ENCODE data around the gene ST3GAL3. TPM values are rescaled to one million over a fixed set of nuclear protein-coding genes. Genes with fewer than 3 reads are reported as not detected.

ST3GAL3 gene
- total and polyA plus RNA-seq, 4 donors: 20.2 to 32.0 (median 27.0) TPM

GRCh38 chr1:43871181-43871910 lies 164.0 kb downstream of the ST3GAL3 start:
- Histone ChIP-seq H3K36me3 (ENCODE audit: control insufficient read depth in 1 of 2, insufficient read depth in 2 of 2, low read length in 1 of 2) (no peaks in the 10 kb centered on the region), H3K27me3 (ENCODE audit: control insufficient read depth in 1 of 2, insufficient read depth in 2 of 2, low read length in 1 of 2) (no peaks in the 10 kb centered on the region), H3K4me1 (ENCODE audit: control insufficient read depth in 1 of 2, insufficient read depth in 2 of 2, low read length in 2 of 2) (no peaks in the 10 kb centered on the region), H3K9me3 (ENCODE audit: control insufficient read depth, low read length) (no peaks in the 10 kb centered on the region), H3K27ac (ENCODE audit: low read depth in 1 of 2, low read length in 2 of 2) (no peak overlapping the region), H3K4me3 (ENCODE audit: low read length in 2 of 2) (no peak overlapping the region)
- 81 to 83% methylated on average over 3 of the region's 3 CpGs for WGBS, 2 donors
- intact Hi-C loops (cut with DNase I): no loop called here
- no peak for ATAC-seq (ENCODE audit: low FRiP score)
- no peak for DNase-seq

DNA sequence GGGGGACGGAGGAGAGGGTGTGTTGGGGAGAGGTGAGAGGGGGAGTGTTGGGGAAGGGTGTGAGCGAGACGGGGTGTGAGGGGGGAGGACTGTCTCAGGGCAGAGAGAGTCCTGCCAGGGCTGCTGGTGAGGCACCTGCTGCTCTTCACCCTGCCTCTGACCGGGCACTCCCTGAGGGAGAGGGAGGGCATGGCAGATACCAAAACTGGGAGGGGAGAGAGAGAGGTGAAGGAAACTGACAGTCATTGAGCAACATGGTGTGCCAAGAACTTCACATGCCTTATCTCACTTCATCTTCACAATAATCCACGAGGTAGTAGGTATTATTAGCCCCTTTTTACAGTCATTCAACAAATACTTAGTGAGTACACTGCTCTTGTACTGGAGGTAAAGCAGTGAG lies 164.9 kb downstream of the ST3GAL3 start:
- intact Hi-C loops (cut with DNase I): no loop called here
- WGBS, 2 donors: 81 to 96% methylated on average over 4 to 5 of the region's 5 CpGs
- DNase-seq: no peak

DNA sequence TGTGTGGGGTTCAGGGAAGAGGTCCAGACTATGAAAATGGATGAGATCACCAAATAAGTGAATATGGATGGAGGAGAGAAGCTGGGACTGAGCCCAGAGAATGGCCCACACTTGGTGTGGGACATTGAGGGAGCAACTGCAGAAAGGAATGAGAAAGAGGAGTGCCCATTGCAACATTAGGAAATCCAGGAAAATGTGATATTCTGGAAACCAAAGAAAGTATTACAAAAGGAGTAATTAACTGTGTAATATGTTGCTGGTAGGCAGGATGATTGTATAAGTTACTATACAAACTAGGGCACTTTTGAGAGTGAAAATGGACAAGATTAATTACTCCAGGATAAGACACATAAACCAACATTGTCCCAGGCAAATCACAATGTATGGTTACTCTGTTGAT lies 166.5 kb downstream of the ST3GAL3 start:
- Histone ChIP-seq H3K4me3 (ENCODE audit: low read length in 2 of 2) (no peak overlapping the region), H3K36me3 (ENCODE audit: control insufficient read depth in 1 of 2, insufficient read depth in 2 of 2, low read length in 1 of 2) (no peaks in the 10 kb centered on the region), H3K4me1 (ENCODE audit: control insufficient read depth in 1 of 2, insufficient read depth in 2 of 2, low read length in 2 of 2) (no peaks in the 10 kb centered on the region), H3K27me3 (ENCODE audit: control insufficient read depth in 1 of 2, insufficient read depth in 2 of 2, low read length in 1 of 2) (no peaks in the 10 kb centered on the region), H3K27ac (ENCODE audit: low read depth in 1 of 2, low read length in 2 of 2) (no peak overlapping the region), H3K9me3 (ENCODE audit: control insufficient read depth, low read length) (no peaks in the 10 kb centered on the region)
- DNase-seq (no peak), ATAC-seq (ENCODE audit: low FRiP score) (no peak)
- intact Hi-C loops (cut with DNase I): no loop called here

More for the DNA sequence above, 164.9 kb downstream of the ST3GAL3 start:
- H3K27me3 ChIP-seq (ENCODE audit: control insufficient read depth in 1 of 2, insufficient read depth in 2 of 2, low read length in 1 of 2): no peaks in the 10 kb centered on the region
- no peaks in the 10 kb centered on the region for H3K4me1 ChIP-seq (ENCODE audit: control insufficient read depth in 1 of 2, insufficient read depth in 2 of 2, low read length in 2 of 2)
- H3K9me3 ChIP-seq (ENCODE audit: control insufficient read depth, low read length): no peaks in the 10 kb centered on the region
- no peak overlapping the region for H3K27ac ChIP-seq (ENCODE audit: low read depth in 1 of 2, low read length in 2 of 2)
- no peak for ATAC-seq (ENCODE audit: low FRiP score)
- H3K4me3 ChIP-seq (ENCODE audit: low read length in 2 of 2): no peak overlapping the region
- H3K36me3 ChIP-seq (ENCODE audit: control insufficient read depth in 1 of 2, insufficient read depth in 2 of 2, low read length in 1 of 2): no peaks in the 10 kb centered on the region

- no peaks in the 10 kb centered on the region for H3K4me1 ChIP-seq (ENCODE audit: control insufficient read depth in 1 of 2, insufficient read depth in 2 of 2, low read length in 2 of 2)
- DNase-seq: no peak
- intact Hi-C loops (cut with DNase I): no loop called here
- no peaks in the 10 kb centered on the region for H3K36me3 ChIP-seq (ENCODE audit: control insufficient read depth in 1 of 2, insufficient read depth in 2 of 2, low read length in 1 of 2)
- H3K9me3 ChIP-seq (ENCODE audit: control insufficient read depth, low read length): no peaks in the 10 kb centered on the region
- ATAC-seq (ENCODE audit: low FRiP score): no peak
- H3K27ac ChIP-seq (ENCODE audit: low read depth in 1 of 2, low read length in 2 of 2): no peak overlapping the region
- WGBS, 2 donors: 94 to 97% methylated on average over 3 of the region's 3 CpGs
- no peaks in the 10 kb centered on the region for H3K27me3 ChIP-seq (ENCODE audit: control insufficient read depth in 1 of 2, insufficient read depth in 2 of 2, low read length in 1 of 2)
- no peak overlapping the region for H3K4me3 ChIP-seq (ENCODE audit: low read length in 2 of 2)
These were observed 167.4 kb downstream of the ST3GAL3 start for GRCh38 chr1:43874716-43875115.

GRCh38 chr1:43875331-43875730 lies 168.0 kb downstream of the ST3GAL3 start:
- intact Hi-C loops (cut with DNase I): no loop called here
- DNase-seq: no peak
- Histone ChIP-seq H3K4me3 (ENCODE audit: low read length in 2 of 2) (no peak overlapping the region), H3K36me3 (ENCODE audit: control insufficient read depth in 1 of 2, insufficient read depth in 2 of 2, low read length in 1 of 2) (no peaks in the 10 kb centered on the region), H3K4me1 (ENCODE audit: control insufficient read depth in 1 of 2, insufficient read depth in 2 of 2, low read length in 2 of 2) (no peaks in the 10 kb centered on the region), H3K27me3 (ENCODE audit: control insufficient read depth in 1 of 2, insufficient read depth in 2 of 2, low read length in 1 of 2) (no peaks in the 10 kb centered on the region), H3K27ac (ENCODE audit: low read depth in 1 of 2, low read length in 2 of 2) (no peak overlapping the region), H3K9me3 (ENCODE audit: control insufficient read depth, low read length) (no peaks in the 10 kb centered on the region)
- no peak for ATAC-seq (ENCODE audit: low FRiP score)
- WGBS, 2 donors: 85 to 90% methylated on average over 3 of the region's 3 CpGs

DNA sequence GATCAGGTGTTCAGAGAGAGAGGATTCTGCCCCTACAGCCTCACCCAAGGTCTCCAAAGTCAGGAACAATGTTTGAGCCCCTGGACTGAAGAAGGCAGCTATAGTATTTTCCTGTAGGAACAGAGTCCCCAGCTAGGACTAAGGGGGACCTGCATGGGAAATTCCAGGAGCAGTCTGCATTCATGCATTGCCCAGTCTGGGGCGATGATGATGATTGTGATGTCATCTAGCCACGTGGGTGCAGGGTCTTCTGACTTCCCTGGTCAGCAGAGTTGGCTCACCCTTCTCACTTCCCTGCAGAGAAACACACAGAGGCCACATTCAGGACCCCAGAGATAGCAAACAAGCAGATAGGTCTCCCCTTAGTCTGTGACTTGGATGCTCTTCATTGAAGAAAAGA lies 169.8 kb downstream of the ST3GAL3 start:
- WGBS, 2 donors: 66 to 82% methylated on average over 2 of the region's 2 CpGs
- Histone ChIP-seq H3K27ac (ENCODE audit: low read depth in 1 of 2, low read length in 2 of 2) (no peak overlapping the region), H3K27me3 (ENCODE audit: control insufficient read depth in 1 of 2, insufficient read depth in 2 of 2, low read length in 1 of 2) (no peaks in the 10 kb centered on the region), H3K9me3 (ENCODE audit: control insufficient read depth, low read length) (no peaks in the 10 kb centered on the region), H3K36me3 (ENCODE audit: control insufficient read depth in 1 of 2, insufficient read depth in 2 of 2, low read length in 1 of 2) (no peaks in the 10 kb centered on the region), H3K4me3 (ENCODE audit: low read length in 2 of 2) (no peak overlapping the region), H3K4me1 (ENCODE audit: control insufficient read depth in 1 of 2, insufficient read depth in 2 of 2, low read length in 2 of 2) (no peaks in the 10 kb centered on the region)
- intact Hi-C loops (cut with DNase I): no loop called here
- no peak for DNase-seq
- ATAC-seq (ENCODE audit: low FRiP score): no peak

- no peaks in the 10 kb centered on the region for H3K4me1 ChIP-seq (ENCODE audit: control insufficient read depth in 1 of 2, insufficient read depth in 2 of 2, low read length in 2 of 2)
- DNase-seq: no peak
- H3K27me3 ChIP-seq (ENCODE audit: control insufficient read depth in 1 of 2, insufficient read depth in 2 of 2, low read length in 1 of 2): no peaks in the 10 kb centered on the region
- H3K27ac ChIP-seq (ENCODE audit: low read depth in 1 of 2, low read length in 2 of 2): no peak overlapping the region
- no peak overlapping the region for H3K4me3 ChIP-seq (ENCODE audit: low read length in 2 of 2)
- no peak for ATAC-seq (ENCODE audit: low FRiP score)
- no peaks in the 10 kb centered on the region for H3K9me3 ChIP-seq (ENCODE audit: control insufficient read depth, low read length)
- H3K36me3 ChIP-seq (ENCODE audit: control insufficient read depth in 1 of 2, insufficient read depth in 2 of 2, low read length in 1 of 2): no peaks in the 10 kb centered on the region
- WGBS, 2 donors: 88 to 91% methylated on average over 2 of the region's 2 CpGs
- intact Hi-C loops (cut with DNase I): no loop called here
These were observed 171.1 kb downstream of the ST3GAL3 start for GRCh38 chr1:43878440-43878839.

GRCh38 chr1:43878854-43879253 lies 171.5 kb downstream of the ST3GAL3 start:
- H3K4me3 ChIP-seq (ENCODE audit: low read length in 2 of 2): no peak overlapping the region
- ATAC-seq (ENCODE audit: low FRiP score): no peak

DNA sequence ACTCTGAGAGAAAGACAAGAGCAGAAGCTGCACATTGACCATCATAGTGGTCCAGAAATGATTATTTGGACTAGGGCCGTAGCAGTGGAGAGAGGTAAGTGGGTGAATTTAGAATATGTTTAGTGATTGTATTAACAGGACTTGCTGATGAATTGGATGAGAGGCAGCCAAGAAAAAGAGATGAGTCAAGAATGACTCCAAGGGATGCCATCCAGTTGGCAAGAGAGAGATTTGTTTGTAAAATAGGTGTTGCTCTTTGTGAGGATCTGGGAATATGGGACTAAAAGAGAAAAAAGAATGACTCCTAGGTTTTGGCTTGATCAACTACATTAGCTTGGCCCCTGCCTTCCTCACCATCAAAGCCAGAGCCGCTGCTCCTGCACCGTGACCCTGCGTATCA lies 172.1 kb downstream of the ST3GAL3 start:
- H3K27ac ChIP-seq (ENCODE audit: low read depth in 1 of 2, low read length in 2 of 2): no peak overlapping the region
- intact Hi-C loops (cut with DNase I): no loop called here
- WGBS, 2 donors: 94 to 96% methylated on average over 4 of the region's 4 CpGs
- H3K9me3 ChIP-seq (ENCODE audit: control insufficient read depth, low read length): no peaks in the 10 kb centered on the region
- H3K27me3 ChIP-seq (ENCODE audit: control insufficient read depth in 1 of 2, insufficient read depth in 2 of 2, low read length in 1 of 2): no peaks in the 10 kb centered on the region
- H3K4me3 ChIP-seq (ENCODE audit: low read length in 2 of 2): no peak overlapping the region
- no peak for DNase-seq
- H3K4me1 ChIP-seq (ENCODE audit: control insufficient read depth in 1 of 2, insufficient read depth in 2 of 2, low read length in 2 of 2): no peaks in the 10 kb centered on the region
- no peaks in the 10 kb centered on the region for H3K36me3 ChIP-seq (ENCODE audit: control insufficient read depth in 1 of 2, insufficient read depth in 2 of 2, low read length in 1 of 2)
- ATAC-seq (ENCODE audit: low FRiP score): no peak

More at GRCh38 chr1:43878854-43879253, 171.5 kb downstream of the ST3GAL3 start:
- H3K36me3 ChIP-seq (ENCODE audit: control insufficient read depth in 1 of 2, insufficient read depth in 2 of 2, low read length in 1 of 2): no peaks in the 10 kb centered on the region
- H3K9me3 ChIP-seq (ENCODE audit: control insufficient read depth, low read length): no peaks in the 10 kb centered on the region
- no peak overlapping the region for H3K27ac ChIP-seq (ENCODE audit: low read depth in 1 of 2, low read length in 2 of 2)
- DNase-seq: no peak
- no peaks in the 10 kb centered on the region for H3K4me1 ChIP-seq (ENCODE audit: control insufficient read depth in 1 of 2, insufficient read depth in 2 of 2, low read length in 2 of 2)
- intact Hi-C loops (cut with DNase I): no loop called here
- WGBS, 2 donors: 72 to 77% methylated on average over 4 of the region's 4 CpGs
- no peaks in the 10 kb centered on the region for H3K27me3 ChIP-seq (ENCODE audit: control insufficient read depth in 1 of 2, insufficient read depth in 2 of 2, low read length in 1 of 2)
